Forelimb muscle (tissue), 1 donor: Measurements from ENCODE around the gene GDPD3. TPM values are rescaled to one million over a fixed set of nuclear protein-coding genes. Genes with fewer than 3 reads are reported as not detected.
"Not testable (repeated sequence)": the region's sequence is repeated elsewhere in the genome, so short reads cannot be mapped to it uniquely, and the experiment has no call there.

Experiments used
- DNase-seq: peaks from one replicate; pipeline ENCODE4 v3.0.0-alpha.2; 2013; ENCODE audit warnings: low read depth
- polyA plus RNA-seq: library from polyadenylated mRNA; unstranded; fragments of 120-200 nt; gene quantifications from one replicate; pipeline ENCODE4 v1.2.1, GENCODE V29; 2013; ENCODE audit not compliant: insufficient read length

The GDPD3 gene
- 5.4 TPM for polyA plus RNA-seq

GRCh38 chr16:30113031-30113710, at the start of gene GDPD3:
Gene GDPD3 (minus strand): TSS chr16:30113537. CDS start chr16:30113478, 59 bp downstream.
- no peak for DNase-seq

- no peak for DNase-seq
These were observed 43.9 kb upstream of the GDPD3 start for GRCh38 chr16:30157214-30157613.

DNA sequence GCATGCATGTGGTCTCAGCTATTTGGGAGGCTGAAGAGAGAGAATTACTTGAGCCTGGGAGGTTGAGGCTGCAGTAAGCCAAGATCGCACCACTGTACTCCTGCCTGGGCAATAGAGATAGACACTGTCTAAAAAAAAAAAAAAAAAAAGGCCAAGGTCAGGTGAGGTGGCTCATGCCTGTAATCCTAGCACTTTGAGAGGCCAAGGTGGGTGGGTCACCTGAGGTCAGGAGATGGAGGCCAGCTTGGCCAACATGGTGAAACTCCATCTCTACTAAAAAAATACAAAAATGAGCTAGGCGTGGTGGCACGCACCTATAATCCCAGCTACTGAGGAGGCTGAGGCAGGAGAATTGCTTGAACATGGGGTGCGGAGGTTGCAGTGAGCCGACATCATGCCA, 41.9 kb upstream of the GDPD3 start:
- no peak for DNase-seq

DNA sequence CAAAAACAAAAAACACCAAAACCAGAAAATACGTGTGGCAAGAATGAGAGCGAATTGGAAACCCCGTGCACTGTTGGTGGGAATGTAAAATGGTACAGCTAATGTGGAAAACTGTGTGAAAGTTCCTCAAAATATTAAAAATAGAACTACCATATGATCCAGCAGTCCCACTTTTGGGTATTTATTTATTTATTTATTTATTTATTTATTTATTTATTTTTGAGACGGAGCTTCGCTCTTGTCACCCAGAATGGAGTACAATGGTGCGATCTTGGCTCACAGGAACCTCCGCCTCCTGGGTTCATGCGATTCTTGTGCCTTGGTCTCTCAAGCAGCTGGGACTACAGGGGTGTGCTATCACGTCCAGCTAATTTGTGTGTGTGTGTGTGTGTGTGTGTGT, 39.2 kb upstream of the GDPD3 start:
- DNase-seq, result no peak

DNA sequence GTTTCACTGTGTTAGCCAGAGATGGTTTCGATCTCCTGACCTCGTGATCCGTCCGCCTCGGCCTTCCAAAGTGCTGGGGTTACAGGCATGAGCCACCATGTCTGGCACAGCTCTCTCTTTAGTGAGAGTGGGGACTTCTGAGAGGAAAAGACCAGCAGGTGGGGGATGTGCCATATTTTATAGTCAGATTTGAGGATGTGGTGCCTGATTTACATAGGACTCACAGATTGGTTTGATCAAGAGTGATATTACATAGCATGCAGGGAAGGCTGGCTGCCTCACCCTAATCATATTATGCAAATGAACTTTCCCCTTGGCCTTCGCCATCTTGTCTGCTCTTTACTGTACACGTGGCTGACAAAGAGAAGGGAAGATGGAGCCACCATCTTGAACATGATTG, 37.8 kb upstream of the GDPD3 start:
- DNase-seq, result no peak

DNA sequence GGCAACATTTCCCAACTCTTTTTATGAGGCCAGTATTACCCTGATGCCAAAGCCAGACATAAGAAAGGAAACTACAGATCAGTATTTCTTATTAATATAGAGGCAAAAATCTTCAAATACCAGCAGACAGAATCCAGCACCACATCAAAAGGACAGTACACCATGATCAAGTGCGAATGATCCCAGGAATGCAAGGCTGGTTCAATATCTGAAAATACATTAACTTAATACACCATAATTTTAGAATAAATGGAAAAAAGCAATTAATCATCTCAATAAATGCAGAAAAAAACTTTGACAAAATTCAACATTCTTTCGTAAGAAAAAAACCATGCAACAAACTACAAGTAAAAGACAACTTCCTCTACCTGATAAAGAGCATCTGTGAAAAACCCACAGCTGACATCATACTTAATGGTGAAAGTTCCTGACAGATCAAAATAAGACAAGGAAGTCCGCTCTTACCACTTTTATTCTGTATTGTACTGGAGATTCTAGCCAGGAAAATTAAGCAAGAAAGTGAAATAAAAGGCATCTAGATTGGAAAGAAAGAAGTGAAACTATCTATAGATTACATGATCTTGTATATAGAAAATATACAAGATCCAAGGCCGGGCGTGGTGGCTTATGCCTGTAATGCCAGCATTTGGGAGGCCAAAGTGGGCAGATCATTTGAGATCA, 36.1 kb upstream of the GDPD3 start:
- no peak for DNase-seq

DNA sequence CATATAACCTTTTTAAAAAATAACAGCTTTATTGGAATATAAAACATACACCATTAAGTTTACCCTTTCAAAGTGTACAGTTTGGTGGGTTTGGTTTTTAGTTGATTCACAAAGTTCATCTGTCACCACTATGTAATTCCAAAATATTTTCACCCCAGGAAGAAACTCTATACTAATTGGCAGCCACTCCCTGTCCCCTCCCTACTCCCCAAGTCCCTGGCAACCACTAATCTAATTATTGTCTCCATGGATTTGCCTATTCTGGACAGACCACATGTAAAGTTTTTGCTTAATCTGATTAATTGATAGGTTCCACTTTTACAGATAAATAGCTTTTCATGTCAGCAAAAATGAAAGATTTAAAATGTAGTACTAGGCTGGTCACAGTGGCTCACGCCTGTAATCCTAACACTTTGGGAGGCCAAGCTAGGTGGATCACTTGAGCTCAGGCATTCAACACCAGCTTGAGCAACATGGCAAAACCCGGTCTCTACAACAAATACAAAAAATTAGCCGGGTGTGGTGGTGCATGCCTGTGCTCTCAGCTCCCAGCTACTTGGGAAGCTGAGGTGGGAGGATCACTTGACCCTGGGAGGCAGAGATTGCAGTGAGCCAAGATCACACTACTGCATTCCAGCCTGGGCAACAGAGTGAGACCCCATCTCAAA, 34.6 kb upstream of the GDPD3 start:
- no peak for DNase-seq

DNA sequence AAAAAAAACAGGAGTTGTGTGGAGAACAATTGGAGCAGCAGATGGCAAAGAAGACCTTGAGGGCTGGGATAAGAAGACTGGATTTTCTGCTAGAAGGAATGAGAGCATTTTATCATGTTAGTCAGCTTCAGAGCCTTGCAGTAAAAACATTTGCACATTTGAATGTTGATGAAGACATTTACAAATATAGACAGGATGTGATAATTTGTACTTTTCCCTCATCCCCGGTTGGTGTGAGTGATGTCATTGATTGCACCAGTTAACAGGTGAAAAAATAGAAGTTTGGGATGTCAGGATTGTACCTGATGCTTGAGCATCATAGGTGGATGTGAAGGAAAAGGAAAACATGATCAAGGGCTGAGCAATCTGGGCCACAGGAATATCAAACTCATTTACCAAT, 32.3 kb upstream of the GDPD3 start:
- DNase-seq, result no peak

DNA sequence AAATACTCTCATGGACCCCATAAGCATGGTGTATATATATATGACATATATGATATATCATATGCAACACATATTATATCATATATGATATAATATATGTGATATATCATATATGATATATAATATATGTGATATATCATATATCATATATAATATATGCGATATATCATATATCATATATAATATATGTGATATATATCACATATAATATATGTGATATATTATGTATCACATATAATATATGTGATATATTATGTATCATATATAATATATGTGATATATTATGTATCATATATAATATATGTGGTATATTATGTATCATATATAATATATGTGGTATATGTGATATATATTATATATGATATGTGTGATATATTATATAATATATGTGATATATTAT, 31.6 kb upstream of the GDPD3 start:
- DNase-seq, result no peak

GRCh38 chr16:30144017-30144416, 30.7 kb upstream of the GDPD3 start:
- DNase-seq, result no peak

GRCh38 chr16:30143347-30143702, 30.0 kb upstream of the GDPD3 start:
- no peak for DNase-seq

DNA sequence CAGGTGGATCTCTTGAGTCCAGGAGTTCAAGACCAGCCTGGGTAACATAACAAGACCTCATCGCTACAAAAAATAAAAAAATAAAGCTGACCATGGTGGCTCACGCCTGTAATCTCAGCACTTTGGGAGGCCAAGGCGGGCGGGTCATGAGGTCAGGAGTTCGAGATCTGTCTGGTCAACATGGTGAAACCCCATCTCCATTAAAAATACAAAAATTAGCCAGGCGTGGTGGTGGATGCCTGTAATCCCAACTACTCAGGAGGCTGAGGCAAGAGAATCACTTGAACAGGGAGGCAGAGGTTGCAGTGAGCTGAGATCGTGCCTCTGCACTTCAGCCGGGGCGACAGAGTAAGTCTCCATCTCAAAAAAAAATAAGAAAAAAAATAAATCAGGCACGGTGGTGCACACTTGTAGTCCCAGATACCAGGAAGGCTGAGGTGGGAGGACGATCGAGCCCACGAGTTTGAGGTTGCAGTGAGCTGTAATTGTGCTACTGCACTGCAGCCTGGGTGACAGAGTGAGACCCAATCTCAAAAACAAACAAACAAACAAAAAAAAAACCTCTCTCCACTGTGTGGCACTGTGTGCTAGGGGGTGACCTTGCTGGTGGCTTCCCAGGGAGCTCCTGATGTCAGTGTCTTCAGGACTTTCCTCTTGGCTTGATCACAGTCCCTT, 29.5 kb upstream of the GDPD3 start:
- no peak for DNase-seq

DNA sequence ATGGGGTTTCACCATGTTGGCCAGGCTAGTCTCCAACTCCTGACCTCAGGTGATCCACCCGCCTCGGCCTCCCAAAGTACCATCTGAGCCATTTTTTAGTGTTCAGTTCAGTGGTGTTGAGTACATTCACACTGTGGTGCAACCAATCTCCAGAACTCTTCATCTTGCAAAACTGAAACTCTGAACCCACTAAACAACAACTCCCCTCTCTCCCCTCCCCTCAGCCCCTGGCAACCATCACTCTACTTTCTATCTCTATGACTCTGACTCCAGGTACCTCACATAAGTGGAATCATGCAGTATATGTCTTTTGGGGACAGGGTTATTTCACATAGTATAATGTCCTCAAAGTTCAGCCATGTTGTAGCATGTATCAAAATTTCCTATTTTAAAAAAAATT, 28.4 kb upstream of the GDPD3 start:
- no peak for DNase-seq

- DNase-seq, result no peak
These were observed 26.5 kb upstream of the GDPD3 start for GRCh38 chr16:30139583-30140481.

DNA sequence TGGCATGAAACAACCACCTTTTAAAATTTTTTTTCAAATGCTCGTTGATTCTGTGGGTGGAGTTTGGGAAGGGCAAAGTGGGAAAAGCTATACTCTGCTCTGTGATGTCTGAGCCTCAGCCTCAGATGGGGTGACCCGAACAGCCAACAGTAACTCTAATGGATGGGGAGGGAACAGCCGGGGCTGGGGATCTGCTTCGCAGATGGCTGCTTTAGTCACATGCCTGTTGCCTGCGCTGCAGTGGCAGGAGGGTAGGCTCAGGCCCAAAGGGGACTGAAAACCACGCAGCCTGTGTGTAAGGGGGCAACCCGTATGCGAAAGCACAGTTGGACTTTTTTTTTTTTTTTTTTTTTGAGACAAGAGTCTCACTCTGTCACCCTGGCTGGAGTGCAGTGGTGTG, 24.6 kb upstream of the GDPD3 start:
- no peak for DNase-seq

GRCh38 chr16:30136971-30137605, 23.8 kb upstream of the GDPD3 start:
- no peak for DNase-seq

GRCh38 chr16:30132591-30132990, 19.3 kb upstream of the GDPD3 start:
- no peak for DNase-seq

- DNase-seq, result no peak
These were observed 18.6 kb upstream of the GDPD3 start for GRCh38 chr16:30131869-30132475.

DNA sequence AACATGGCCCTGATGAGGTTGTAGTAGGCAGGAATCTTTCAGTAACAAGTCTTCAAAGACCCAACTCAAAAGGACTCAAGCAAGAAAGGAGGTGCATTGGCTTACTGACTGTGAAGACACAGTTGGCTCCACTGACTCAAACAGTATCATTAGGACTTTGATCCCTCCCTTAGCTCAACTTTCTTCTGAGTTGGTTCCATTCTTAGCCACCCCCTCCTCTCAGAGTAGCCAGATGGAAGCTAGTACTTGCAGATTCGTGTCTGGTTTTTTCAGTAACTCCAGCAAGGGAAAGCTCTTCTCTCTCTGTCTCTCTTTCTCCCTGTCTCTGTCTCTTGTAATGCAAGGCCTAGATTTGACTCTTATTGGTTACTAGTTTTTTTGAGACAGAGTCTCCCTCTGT, 14.7 kb upstream of the GDPD3 start:
- DNase-seq, result no peak

- not testable (repeated sequence) for DNase-seq
These were observed 12.4 kb upstream of the GDPD3 start for GRCh38 chr16:30125690-30126089.

- no peak for DNase-seq
These were observed 11.6 kb upstream of the GDPD3 start for GRCh38 chr16:30124985-30125379.
